Chondrocyte (in vitro differentiated cells): ENCODE measurements around the gene DIPK2A. TPM values are rescaled to one million over a fixed set of nuclear protein-coding genes. Genes with fewer than 3 reads are reported as not detected.

Source experiments
- DNase-seq: peaks from one replicate; pipeline ENCODE4 v3.0.0; 2021; ENCODE audit warnings: mixed read lengths, low spot score
- H3K27ac Mint-ChIP-seq: one replicate; pipeline ENCODE4 v1.8.0; 2021; ENCODE audit warnings: mild to moderate bottlenecking, moderate library complexity, mixed read lengths; ENCODE audit not compliant: unreplicated experiment
- H3K27me3 Mint-ChIP-seq: 2 replicates; pipeline ENCODE4 v1.8.0; 2021; ENCODE audit warnings: low read depth, mixed read lengths
- H3K36me3 Mint-ChIP-seq: 2 replicates; pipeline ENCODE4 v1.8.0; 2021; ENCODE audit warnings: low read depth, mixed read lengths
- H3K4me1 Mint-ChIP-seq: 2 replicates; pipeline ENCODE4 v1.8.0; 2021; ENCODE audit warnings: low read depth, mild to moderate bottlenecking, mixed read lengths
- H3K4me3 Mint-ChIP-seq: one replicate; pipeline ENCODE4 v1.8.0; 2021; ENCODE audit warnings: mild to moderate bottlenecking, moderate library complexity, mixed read lengths; ENCODE audit not compliant: unreplicated experiment
- H3K9me3 Mint-ChIP-seq: 2 replicates; pipeline ENCODE4 v1.8.0; 2021; ENCODE audit warnings: low read depth, mixed read lengths
- CTCF ChIP-seq: fragments of 200-600 bp; sonication (generic); IDR thresholded peaks from 2 replicates; pipeline ENCODE4 v1.5.0; 2021; ENCODE audit warnings: antibody characterized with exemption, mild to moderate bottlenecking, moderate library complexity
- total RNA-seq: library from RNA; stranded (reverse); gene quantifications from 3 replicates; pipeline ENCODE4 v1.2.1, GENCODE V29; 2021

DIPK2A gene
- total RNA-seq, 1 donor from 2014 or later, result 28.8 TPM

GRCh38 chr3:143963946-143964345 is 7.7 kb upstream of the DIPK2A start:
- H3K4me1 Mint-ChIP-seq, result no peaks in the 10 kb centered on the region
- H3K36me3 Mint-ChIP-seq, result peaks cover 7% of the 10 kb centered on the region
- peaks cover 10% of the 10 kb centered on the region for H3K9me3 Mint-ChIP-seq
- H3K27me3 Mint-ChIP-seq, result no peaks in the 10 kb centered on the region
- DNase-seq, result no peak
- no peak overlapping the region for H3K27ac Mint-ChIP-seq
- no peak for TF ChIP-seq CTCF
- no peak overlapping the region for H3K4me3 Mint-ChIP-seq

GRCh38 chr3:143970773-143971358 is 757 bp upstream of the DIPK2A start:
- H3K4me1 Mint-ChIP-seq, result peaks cover 23% of the 10 kb centered on the region

GRCh38 chr3:143972155-143972504 is 507 bp downstream of the DIPK2A start:
- Mint-ChIP-seq H3K36me3 (no peaks in the 10 kb centered on the region), H3K27ac (peak overlapping the region; percentile 85), H3K4me1 (peaks cover 36% of the 10 kb centered on the region), H3K4me3 (peak overlapping the region; percentile 97), H3K9me3 (no peaks in the 10 kb centered on the region), H3K27me3 (no peaks in the 10 kb centered on the region)
- TF ChIP-seq CTCF, result no peak
- DNase-seq, result no peak

More at GRCh38 chr3:143970773-143971358, 757 bp upstream of the DIPK2A start:
- H3K36me3 Mint-ChIP-seq, result no peaks in the 10 kb centered on the region
- H3K4me3 Mint-ChIP-seq, result peak overlapping the region; percentile 97
- H3K27me3 Mint-ChIP-seq, result no peaks in the 10 kb centered on the region
- peak; percentile 94 for DNase-seq
- TF ChIP-seq CTCF, result peak; percentile 48
- peak overlapping the region; percentile 99 for H3K27ac Mint-ChIP-seq
- H3K9me3 Mint-ChIP-seq, result no peaks in the 10 kb centered on the region

- DNase-seq, result peak; percentile 94
- H3K36me3 Mint-ChIP-seq, result no peaks in the 10 kb centered on the region
- peaks cover 42% of the 10 kb centered on the region for H3K4me1 Mint-ChIP-seq
Measured at GRCh38 chr3:143972505-143973258, 1.1 kb downstream of the DIPK2A start.

More at GRCh38 chr3:143972505-143973258, 1.1 kb downstream of the DIPK2A start:
- H3K4me3 Mint-ChIP-seq, result peak overlapping the region; percentile 97
- peak overlapping the region; percentile 97 for H3K27ac Mint-ChIP-seq
- no peaks in the 10 kb centered on the region for H3K27me3 Mint-ChIP-seq
- TF ChIP-seq CTCF, result peak; percentile 79
- no peaks in the 10 kb centered on the region for H3K9me3 Mint-ChIP-seq
